Measurements from ENCODE around the gene CREB5. TPM values are rescaled to one million over a fixed set of nuclear protein-coding genes. Genes with fewer than 3 reads are reported as not detected.

CREB5 gene
- total RNA-seq, 2 experiments from 2014 or later: 0.19 to 0.22 TPM

GRCh38 chr7:28546067-28546466 lies 133.7 kb downstream of the CREB5 start:
- peaks cover 14% of the 10 kb centered on the region for H3K27me3 Mint-ChIP-seq
- ChIA-PET POLR2A (no interaction called here), CTCF (no interaction called here)
- no peak overlapping the region for H3K4me3 Mint-ChIP-seq
- no peaks in the 10 kb centered on the region for H3K36me3 ChIP-seq (ENCODE audit: insufficient read depth, low read length)
- ATAC-seq (ENCODE audit: poor library complexity) (no peak), DNase-seq (no peak)
- no peak for TF ChIP-seq CTCF (IDR thresholded peaks at IDR 0.05)
- no peaks in the 10 kb centered on the region for H3K9me3 ChIP-seq (ENCODE audit: control insufficient read depth in 1 of 2, insufficient read depth in 1 of 2, low read length in 2 of 2)
- H3K36me3 Mint-ChIP-seq (ENCODE audit: low read depth): no peaks in the 10 kb centered on the region
- intact Hi-C loops (cut with DNase I, micrococcal nuclease): no loop called here
- no peak overlapping the region for H3K4me3 ChIP-seq (ENCODE audit: low read length)
- no peaks in the 10 kb centered on the region for H3K27me3 ChIP-seq (ENCODE audit: control insufficient read depth in 1 of 2, insufficient read depth in 2 of 2, low read length in 2 of 2)
- peaks cover 7% of the 10 kb centered on the region for H3K9me3 Mint-ChIP-seq
- H3K4me1 Mint-ChIP-seq (ENCODE audit: low read depth): no peaks in the 10 kb centered on the region
- no peak overlapping the region for H3K27ac ChIP-seq (ENCODE audit: low read depth in 1 of 2, low read length in 2 of 2)
- no peaks in the 10 kb centered on the region for H3K4me1 ChIP-seq (ENCODE audit: insufficient read depth, low read length)
- H3K27ac Mint-ChIP-seq: no peak overlapping the region

GRCh38 chr7:28547115-28547514 lies 134.8 kb downstream of the CREB5 start:
- H3K27me3 Mint-ChIP-seq: peaks cover 12% of the 10 kb centered on the region
- no peak for ATAC-seq (ENCODE audit: poor library complexity)

DNA sequence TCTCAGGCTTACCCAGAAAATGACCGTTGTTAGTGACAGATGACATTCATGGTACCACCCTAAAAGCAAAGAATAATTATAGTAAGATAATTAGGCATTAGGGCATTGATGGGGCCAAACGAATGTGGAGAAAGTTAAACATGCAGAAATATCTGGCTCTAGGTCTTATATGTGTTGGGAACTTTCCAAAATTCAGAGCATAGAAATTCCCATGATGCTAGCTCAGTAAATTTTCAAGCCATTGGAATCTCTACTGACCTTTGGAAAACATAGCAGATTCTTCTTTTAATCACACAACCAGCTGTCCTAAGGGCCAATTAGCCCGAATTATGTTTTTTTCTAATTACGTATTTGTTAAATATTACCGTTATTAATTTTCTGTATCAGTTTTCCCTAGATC lies 136.1 kb downstream of the CREB5 start:
- ATAC-seq (ENCODE audit: poor library complexity): no peak
- intact Hi-C loops (cut with DNase I, micrococcal nuclease): no loop called here
- H3K27ac ChIP-seq (ENCODE audit: low read depth in 1 of 2, low read length in 2 of 2): no peak overlapping the region
- Mint-ChIP-seq H3K36me3 (ENCODE audit: low read depth) (no peaks in the 10 kb centered on the region), H3K4me1 (ENCODE audit: low read depth) (no peaks in the 10 kb centered on the region), H3K27ac (no peak overlapping the region), H3K9me3 (peaks cover 7% of the 10 kb centered on the region), H3K4me3 (no peak overlapping the region), H3K27me3 (peaks cover 12% of the 10 kb centered on the region)
- no peaks in the 10 kb centered on the region for H3K9me3 ChIP-seq (ENCODE audit: control insufficient read depth in 1 of 2, insufficient read depth in 1 of 2, low read length in 2 of 2)
- no peak for TF ChIP-seq CTCF (IDR thresholded peaks at IDR 0.05)
- CTCF ChIA-PET: interaction anchor here (1.3 kb wide), 1 partner anchor 10 kb away, joined by 3 read pairs; no protein-coding TSS in a partner anchor
- H3K27me3 ChIP-seq (ENCODE audit: control insufficient read depth in 1 of 2, insufficient read depth in 2 of 2, low read length in 2 of 2): no peaks in the 10 kb centered on the region
- no peaks in the 10 kb centered on the region for H3K36me3 ChIP-seq (ENCODE audit: insufficient read depth, low read length)
- H3K4me3 ChIP-seq (ENCODE audit: low read length): no peak overlapping the region
- POLR2A ChIA-PET: no interaction called here
- DNase-seq: no peak
- no peaks in the 10 kb centered on the region for H3K4me1 ChIP-seq (ENCODE audit: insufficient read depth, low read length)

More at GRCh38 chr7:28547115-28547514, 134.8 kb downstream of the CREB5 start:
- Histone ChIP-seq H3K4me1 (ENCODE audit: insufficient read depth, low read length) (no peaks in the 10 kb centered on the region), H3K9me3 (ENCODE audit: control insufficient read depth in 1 of 2, insufficient read depth in 1 of 2, low read length in 2 of 2) (no peaks in the 10 kb centered on the region), H3K36me3 (ENCODE audit: insufficient read depth, low read length) (no peaks in the 10 kb centered on the region), H3K27me3 (ENCODE audit: control insufficient read depth in 1 of 2, insufficient read depth in 2 of 2, low read length in 2 of 2) (no peaks in the 10 kb centered on the region), H3K4me3 (ENCODE audit: low read length) (no peak overlapping the region), H3K27ac (ENCODE audit: low read depth in 1 of 2, low read length in 2 of 2) (no peak overlapping the region)
- Mint-ChIP-seq H3K27ac (no peak overlapping the region), H3K9me3 (peaks cover 7% of the 10 kb centered on the region), H3K4me3 (no peak overlapping the region), H3K36me3 (ENCODE audit: low read depth) (no peaks in the 10 kb centered on the region), H3K4me1 (ENCODE audit: low read depth) (no peaks in the 10 kb centered on the region)
- intact Hi-C loops (cut with DNase I, micrococcal nuclease): no loop called here
- DNase-seq: no peak
- POLR2A ChIA-PET: no interaction called here
- CTCF ChIA-PET: no interaction called here
- no peak for TF ChIP-seq CTCF (IDR thresholded peaks at IDR 0.05)
